CD4-positive, alpha-beta T cell treated with Interleukin-15 for 1 hour (primary cell): Measurements from ENCODE around the gene C14orf93.

Experiments
- DNase-seq: peaks from one replicate; pipeline ENCODE4 v3.0.0-alpha.2; 2020

C14orf93 gene

GRCh38 chr14:23045419-23046357, 35.7 kb upstream of the C14orf93 start:
- no peak for DNase-seq

GRCh38 chr14:23044840-23045239, 34.9 kb upstream of the C14orf93 start:
- no peak for DNase-seq

- DNase-seq, result no peak
These were observed 33.8 kb upstream of the C14orf93 start for GRCh38 chr14:23043754-23044153.

- DNase-seq, result no peak
These were observed 33.2 kb upstream of the C14orf93 start for GRCh38 chr14:23043145-23043544.

GRCh38 chr14:23042162-23042965, 32.4 kb upstream of the C14orf93 start, which contains the start of gene PSMB11:
TSS of gene PSMB11 (plus strand) at chr14:23042212. CDS start at chr14:23042226, 14 bp downstream.
- no peak for DNase-seq

GRCh38 chr14:23041729-23042128, 31.8 kb upstream of the C14orf93 start:
- no peak for DNase-seq

- no peak for DNase-seq
These were observed 30.2 kb upstream of the C14orf93 start for GRCh38 chr14:23040100-23040499.

- DNase-seq, result no peak
These were observed 25.6 kb upstream of the C14orf93 start for GRCh38 chr14:23035303-23036144.

GRCh38 chr14:23034498-23035302, 24.8 kb upstream of the C14orf93 start, which contains the start of gene PSMB5:
TSS of gene PSMB5 (minus strand) at chr14:23034900. CDS start at chr14:23034881, 19 bp downstream.
- DNase-seq, result peak; percentile 93

- DNase-seq, result no peak
These were observed 24.0 kb upstream of the C14orf93 start for GRCh38 chr14:23033801-23034497.

- DNase-seq, result no peak
These were observed 23.3 kb upstream of the C14orf93 start for GRCh38 chr14:23033251-23033727.

GRCh38 chr14:23030936-23031335, 21.0 kb upstream of the C14orf93 start:
- DNase-seq, result no peak

GRCh38 chr14:23028799-23029198, 18.9 kb upstream of the C14orf93 start:
- no peak for DNase-seq

- DNase-seq, result no peak
These were observed 15.3 kb upstream of the C14orf93 start for GRCh38 chr14:23025151-23025814.

- no peak for DNase-seq
These were observed 14.7 kb upstream of the C14orf93 start for GRCh38 chr14:23024612-23025075.

- no peak for DNase-seq
These were observed 13.8 kb upstream of the C14orf93 start for GRCh38 chr14:23023795-23024152.

GRCh38 chr14:23023022-23023794, 13.3 kb upstream of the C14orf93 start:
- DNase-seq, result no peak

GRCh38 chr14:23021889-23022442, 12.0 kb upstream of the C14orf93 start:
- no peak for DNase-seq

GRCh38 chr14:23021434-23021833, 11.5 kb upstream of the C14orf93 start:
- no peak for DNase-seq
